Amniotic epithelial cell (primary cell): ENCODE measurements around the gene TEDC1.

Experiments
- DNase-seq: peaks from one replicate; pipeline ENCODE4 v3.0.0-alpha.2; 2010; ENCODE audit warnings: low read depth

The TEDC1 gene

GRCh38 chr14:105490572-105491365 is at the start of gene TEDC1:
TSS of gene TEDC1 (plus strand) at chr14:105491246. CDS start at chr14:105491376, 130 bp downstream.
- DNase-seq, result peak; percentile 100

DNA sequence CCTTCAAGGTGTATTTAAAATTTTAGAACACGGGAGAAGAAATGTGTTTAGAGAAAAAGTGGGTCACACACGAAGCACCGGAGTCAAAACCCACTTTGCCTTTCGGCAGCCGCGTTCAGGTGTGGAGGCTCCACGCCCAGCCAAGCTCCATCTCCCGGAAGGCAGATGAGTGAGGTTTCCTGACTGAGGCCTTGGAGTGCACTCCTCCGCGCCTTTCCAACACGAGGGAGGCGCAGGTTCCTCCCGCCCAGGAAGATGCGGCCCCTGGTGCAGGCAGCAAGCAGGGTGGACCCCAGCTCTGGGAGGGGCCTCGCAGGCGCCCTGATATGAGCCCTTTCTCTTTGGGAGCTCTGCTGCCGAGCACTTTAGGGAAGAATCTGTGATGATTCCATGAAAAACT is 48.9 kb upstream of the TEDC1 start:
- DNase-seq, result no peak

DNA sequence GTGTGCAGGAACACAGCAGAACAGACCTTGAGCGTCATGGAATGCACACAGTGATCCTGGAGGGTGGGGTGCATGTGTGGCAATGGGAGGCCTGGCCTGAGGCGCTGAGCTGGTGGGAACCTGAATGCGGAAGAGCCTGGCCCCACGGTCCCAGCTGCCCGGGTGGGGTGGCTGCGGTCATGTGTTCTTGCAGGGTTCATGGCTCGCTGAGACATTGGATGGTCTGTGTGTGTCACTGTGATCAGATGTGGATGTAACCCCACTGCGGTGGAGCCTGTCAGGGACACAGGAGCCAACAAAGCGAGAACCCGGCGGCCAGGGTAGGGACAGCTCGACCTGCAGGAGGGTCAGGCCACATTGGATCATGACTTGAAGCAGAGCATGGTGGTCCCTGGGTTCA is 48.2 kb upstream of the TEDC1 start:
- DNase-seq, result no peak

DNA sequence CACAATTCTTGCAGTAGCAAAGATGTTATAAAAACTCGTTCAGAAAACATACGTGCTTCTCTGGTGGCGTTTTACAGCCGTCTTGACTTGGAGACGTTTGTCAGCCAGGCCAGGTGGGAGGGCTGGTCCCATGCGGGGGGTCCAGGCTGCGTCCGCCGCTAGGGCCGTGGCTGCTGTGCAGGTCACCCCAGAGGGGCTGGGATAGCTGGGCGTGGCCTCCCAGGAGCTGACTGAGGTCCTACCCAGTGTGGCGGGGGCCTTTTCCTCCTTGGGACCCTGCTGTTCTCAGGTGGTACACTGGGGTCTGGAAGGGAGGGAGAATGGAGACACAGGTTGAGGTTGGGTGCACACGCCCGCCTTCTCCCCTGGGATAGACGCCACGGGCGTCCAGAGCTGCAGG is 46.2 kb upstream of the TEDC1 start:
- no peak for DNase-seq

GRCh38 chr14:105445290-105445689 is 45.8 kb upstream of the TEDC1 start:
- DNase-seq, result no peak

GRCh38 chr14:105445901-105446845 is 44.9 kb upstream of the TEDC1 start:
- DNase-seq, result no peak

- DNase-seq, result no peak
Measured at GRCh38 chr14:105446971-105447370, 44.1 kb upstream of the TEDC1 start.

DNA sequence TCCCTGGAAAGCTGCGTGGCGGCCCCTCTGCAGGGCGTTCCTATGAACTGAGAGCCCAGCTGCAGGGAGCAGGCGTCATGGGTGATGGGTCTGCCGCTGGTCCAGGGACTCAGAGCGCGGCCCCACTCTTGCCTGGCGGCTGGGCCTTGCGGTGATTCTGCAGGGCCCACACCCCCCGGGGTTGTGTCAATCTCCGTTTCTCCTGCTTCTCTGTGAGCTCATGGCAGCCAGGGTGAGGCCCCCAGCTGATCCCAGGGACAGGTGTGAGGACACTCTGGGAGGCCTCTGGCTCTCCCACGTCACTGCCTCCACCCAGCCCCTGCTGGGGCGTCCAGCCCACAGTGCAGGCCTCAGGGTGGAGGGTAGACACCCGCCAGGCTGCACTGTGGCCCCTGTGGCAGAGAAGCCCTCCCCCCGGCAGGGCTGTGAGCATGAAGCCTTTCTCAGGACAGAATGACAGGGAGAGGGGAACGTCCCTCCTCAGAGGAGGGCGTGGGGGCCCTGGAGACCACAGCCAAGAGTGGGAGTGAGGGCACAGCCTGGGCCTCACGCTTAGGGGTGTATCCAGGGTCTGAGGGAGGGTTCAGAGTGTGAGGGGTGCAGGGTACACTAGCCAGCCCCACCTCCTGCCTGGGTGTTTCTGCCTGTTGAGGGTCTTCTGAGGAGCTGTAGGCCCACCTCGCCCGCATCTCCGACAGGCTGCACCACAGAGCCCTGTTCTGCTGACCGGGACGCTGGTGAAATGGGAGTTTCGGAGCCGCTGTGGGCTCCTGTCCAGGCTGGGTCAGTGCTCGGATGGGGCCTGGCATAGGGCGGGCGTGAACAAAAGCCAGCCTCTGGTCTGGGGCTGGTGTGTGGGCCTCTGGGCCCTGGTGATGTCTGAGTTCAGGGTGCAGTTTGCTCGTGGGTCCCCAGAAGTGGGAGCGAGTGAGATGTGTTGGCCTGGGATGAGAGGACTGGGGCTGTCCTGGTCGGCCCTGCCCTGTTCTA is 43.1 kb upstream of the TEDC1 start:
- no peak for DNase-seq

GRCh38 chr14:105448706-105449111 is 42.3 kb upstream of the TEDC1 start:
- DNase-seq, result peak; percentile 27

DNA sequence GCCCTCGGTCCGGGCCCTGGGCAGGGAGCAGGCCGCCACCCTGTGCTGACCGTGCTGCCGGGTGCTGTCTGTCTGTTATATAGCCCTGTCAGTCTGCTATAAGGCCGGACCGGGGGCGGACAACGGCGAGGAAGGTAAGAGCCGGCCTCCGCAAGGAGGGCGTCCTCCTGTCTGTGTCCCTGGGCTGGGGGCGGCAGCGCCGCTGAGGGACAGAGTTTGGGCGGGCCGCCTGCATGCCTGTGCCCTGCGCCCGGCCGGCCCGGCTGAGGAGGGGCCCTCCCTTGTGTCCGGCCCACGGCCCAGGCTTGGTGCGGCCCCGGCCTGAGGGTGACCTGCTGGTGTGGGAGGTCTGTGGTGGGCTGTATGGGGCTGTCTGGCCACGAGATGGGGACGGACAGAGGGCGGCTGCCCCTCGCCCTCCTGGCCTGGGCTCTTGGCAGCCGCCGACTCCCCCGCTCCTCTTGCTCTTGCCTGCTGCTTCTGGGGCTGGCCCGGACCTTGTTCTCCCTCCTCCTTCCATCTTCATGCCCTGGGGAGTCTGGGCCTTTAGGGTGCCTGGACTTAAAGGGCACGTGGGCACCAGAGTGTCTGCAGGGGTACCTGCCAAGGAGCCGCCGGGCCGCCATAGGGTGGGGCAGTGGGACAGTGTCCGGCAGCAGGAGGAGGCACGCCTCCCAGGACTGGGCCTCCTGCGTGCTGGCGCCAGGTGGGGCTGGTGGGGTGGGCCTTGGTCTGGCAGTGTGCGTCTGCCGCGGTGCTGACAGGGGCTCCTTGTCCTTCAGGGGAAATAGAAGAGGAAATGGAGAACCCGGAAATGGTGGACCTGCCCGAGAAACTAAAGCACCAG is 41.5 kb upstream of the TEDC1 start:
- no peak for DNase-seq

GRCh38 chr14:105450123-105450505 is 40.9 kb upstream of the TEDC1 start:
- DNase-seq, result no peak

- no peak for DNase-seq
Measured at GRCh38 chr14:105450864-105451720, 40.0 kb upstream of the TEDC1 start.

- DNase-seq, result no peak
Measured at GRCh38 chr14:105452963-105453362, 38.1 kb upstream of the TEDC1 start.

GRCh38 chr14:105453847-105454246 is 37.2 kb upstream of the TEDC1 start:
- DNase-seq, result no peak

- no peak for DNase-seq
Measured at GRCh38 chr14:105455086-105455640, 35.9 kb upstream of the TEDC1 start.

DNA sequence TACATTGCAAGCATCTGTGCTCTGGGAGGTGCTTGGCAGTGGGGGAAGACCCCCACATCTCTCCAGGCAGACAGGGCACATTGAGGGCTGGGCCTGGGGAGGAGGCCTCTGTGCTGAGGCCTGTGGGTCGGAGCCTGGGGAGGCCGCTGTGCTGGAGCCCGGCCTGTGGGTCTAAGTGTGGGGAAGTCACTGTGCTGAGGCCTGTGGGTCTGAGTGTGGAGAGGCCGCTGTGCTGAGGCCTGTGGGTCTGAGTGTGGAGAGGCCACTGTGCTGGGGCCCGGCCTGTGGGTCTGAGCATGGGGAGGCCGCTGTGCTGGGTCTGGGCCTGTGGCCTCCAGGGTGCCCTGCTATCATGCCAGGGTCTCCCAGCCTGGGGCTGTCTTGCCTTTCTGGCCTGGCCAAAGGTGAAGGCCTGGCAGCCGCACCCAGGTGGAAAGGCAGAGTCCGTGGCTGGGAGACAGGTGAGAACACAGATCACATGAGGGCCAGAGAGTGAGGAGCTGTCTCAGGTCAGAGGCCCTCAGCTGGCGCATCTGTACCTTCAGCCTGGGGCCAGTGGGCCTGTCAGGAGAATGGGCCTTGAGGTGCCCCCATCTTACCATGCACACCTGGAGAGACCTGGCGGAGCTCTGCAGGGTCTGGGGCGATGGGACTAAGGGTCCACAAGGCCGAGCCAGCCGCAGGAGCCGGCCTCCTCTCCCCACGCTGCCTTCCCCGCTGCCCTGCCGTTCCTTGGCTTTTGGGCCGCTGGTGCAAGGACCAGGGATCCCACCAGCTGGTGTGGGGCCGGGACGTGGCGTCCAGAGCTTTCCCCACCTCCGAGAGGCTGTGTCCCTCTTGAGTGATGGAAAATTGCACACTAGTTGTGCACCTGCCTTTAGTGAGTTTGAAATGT is 35.0 kb upstream of the TEDC1 start:
- DNase-seq, result no peak

DNA sequence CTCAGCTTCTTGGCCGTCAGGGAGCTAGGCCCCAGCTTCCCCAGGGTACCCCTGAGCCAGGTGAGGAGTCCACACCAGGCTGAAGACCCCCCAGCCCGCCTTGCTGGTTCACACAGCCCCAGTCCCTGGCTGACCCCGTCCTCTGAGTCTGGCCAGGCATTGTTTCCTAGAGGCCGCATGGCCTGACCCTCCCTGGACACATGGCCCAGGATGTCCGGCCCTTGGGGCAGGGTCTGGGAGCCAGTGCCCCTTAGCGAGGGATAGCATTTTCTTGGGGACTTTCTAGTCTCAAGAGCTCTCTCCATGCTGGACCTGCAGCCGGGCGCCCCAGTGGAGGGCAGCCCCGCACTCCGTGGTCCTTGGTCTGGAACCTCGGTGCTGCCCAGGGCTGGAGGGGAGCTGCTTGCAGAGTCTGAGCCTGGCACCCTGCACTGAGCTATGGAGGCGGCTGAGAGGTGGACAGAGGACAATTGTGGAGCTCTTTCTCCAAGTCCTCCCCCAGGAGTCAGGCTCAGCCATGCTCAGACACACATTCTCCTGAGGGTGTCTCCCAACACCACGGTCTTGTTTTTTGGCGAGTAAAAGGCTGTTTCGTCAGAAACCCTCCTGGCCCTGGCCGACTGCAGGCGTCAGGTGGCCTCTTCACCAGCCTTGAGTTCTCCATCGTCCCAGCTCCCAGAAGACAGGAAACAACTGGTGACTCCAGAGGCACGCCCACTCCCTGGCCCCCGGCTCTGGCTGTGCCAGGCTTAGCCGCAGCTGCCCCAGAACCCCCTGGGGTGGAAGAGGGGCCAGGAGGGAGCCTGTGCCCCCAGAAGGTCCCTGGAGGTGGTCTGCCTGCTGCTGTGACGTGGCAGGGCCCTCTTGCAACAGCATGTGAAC is 34.1 kb upstream of the TEDC1 start:
- DNase-seq, result no peak

GRCh38 chr14:105458010-105458409 is 33.0 kb upstream of the TEDC1 start:
- DNase-seq, result no peak
